HepG2 (cell line): Measurements from ENCODE around the gene STH.

Experiments
- ARID3A ChIP-seq: IDR thresholded peaks from 2 replicates; pipeline ENCODE4 v1.6.1; 2012; ENCODE audit warnings: low read depth, low read length, improper control_type of control experiment
- ATF3 ChIP-seq: sonication (generic); formaldehyde crosslinking; IDR thresholded peaks from 2 replicates; pipeline ENCODE4 v1.4.0; 2020; ENCODE audit warnings: missing genetic modification reagents
- BRCA1 ChIP-seq: sonication (generic); formaldehyde crosslinking; IDR thresholded peaks from 2 replicates; pipeline ENCODE4 v1.4.0; 2020; ENCODE audit warnings: missing genetic modification reagents
- ELF4 ChIP-seq: sonication (generic); formaldehyde crosslinking; IDR thresholded peaks from 2 replicates; pipeline ENCODE4 v1.5.0; 2020; ENCODE audit warnings: missing genetic modification reagents, mild to moderate bottlenecking, moderate library complexity, borderline replicate concordance
- NR2F2 ChIP-seq: IDR thresholded peaks from 2 replicates; pipeline ENCODE4 v1.6.1; 2012; ENCODE audit warnings: low read depth, inconsistent platforms, borderline replicate concordance
- RBAK ChIP-seq: sonication (generic); formaldehyde crosslinking; IDR thresholded peaks from 2 replicates; pipeline ENCODE4 v1.5.1; 2020; ENCODE audit warnings: mild to moderate bottlenecking, missing genetic modification reagents
- STAT5B ChIP-seq: sonication (generic); formaldehyde crosslinking; IDR thresholded peaks from 2 replicates; pipeline ENCODE4 v1.4.0; 2020; ENCODE audit warnings: missing genetic modification reagents
- TCF7L2 ChIP-seq: IDR thresholded peaks from 2 replicates; pipeline ENCODE4 v1.6.1; 2011; ENCODE audit warnings: mild to moderate bottlenecking, low read depth, low read length, moderate library complexity
- ZNF614 ChIP-seq: IDR thresholded peaks from 2 replicates; pipeline ENCODE4 v1.6.1; 2018; ENCODE audit warnings: missing biosample characterization, missing genetic modification reagents, inconsistent platforms, borderline replicate concordance
- TF ChIP-seq, protein P1 (sequence below): sonication (generic); formaldehyde crosslinking; IDR thresholded peaks from 2 replicates; pipeline ENCODE4 v1.5.0; 2020; ENCODE audit warnings: mild to moderate bottlenecking, missing genetic modification reagents, moderate library complexity
- TF ChIP-seq, protein P2 (sequence below): IDR thresholded peaks from 2 replicates; pipeline ENCODE4 v1.6.1; 2012; ENCODE audit warnings: inconsistent platforms
- TF ChIP-seq, protein P3 (sequence below): sonication (generic); formaldehyde crosslinking; IDR thresholded peaks from 2 replicates; pipeline ENCODE4 v1.4.0; 2020; ENCODE audit warnings: missing genetic modification reagents
- TF ChIP-seq, protein P4 (sequence below): IDR thresholded peaks from 2 replicates; pipeline ENCODE4 v1.6.1; 2016; ENCODE audit warnings: control low read depth

DNA sequence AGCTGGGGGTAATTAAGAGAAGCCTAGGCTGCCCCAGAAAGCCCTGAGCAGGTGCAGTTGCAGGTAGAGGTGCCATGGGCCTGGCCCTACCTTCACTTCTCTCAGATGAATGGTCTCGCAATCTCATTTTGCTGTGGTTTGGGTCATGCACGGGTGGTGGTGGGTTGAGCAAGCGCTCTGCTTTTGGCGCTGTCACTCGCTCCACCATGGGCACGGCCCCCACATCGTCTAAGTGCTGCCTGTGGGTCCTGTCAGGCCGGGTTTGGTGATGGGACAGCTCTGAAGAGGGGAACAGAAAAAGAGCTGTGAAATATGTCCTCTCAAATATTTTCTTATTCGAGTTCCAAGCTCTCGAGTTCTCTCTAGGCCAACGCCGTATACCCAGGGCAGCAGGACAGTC lies 39.9 kb downstream of the STH start:
- TF ChIP-seq ELF4 (CRISPR knock-in tag) (no peak), ATF3 (CRISPR knock-in tag) (no peak), NR2F2 (no peak), STAT5B (CRISPR knock-in tag) (no peak), BRCA1 (CRISPR knock-in tag) (no peak), RBAK (CRISPR knock-in tag) (no peak), ARID3A (no peak), TCF7L2 (no peak), ZNF614 (CRISPR knock-in tag) (no peak)
- TF ChIP-seq, protein P1, sequence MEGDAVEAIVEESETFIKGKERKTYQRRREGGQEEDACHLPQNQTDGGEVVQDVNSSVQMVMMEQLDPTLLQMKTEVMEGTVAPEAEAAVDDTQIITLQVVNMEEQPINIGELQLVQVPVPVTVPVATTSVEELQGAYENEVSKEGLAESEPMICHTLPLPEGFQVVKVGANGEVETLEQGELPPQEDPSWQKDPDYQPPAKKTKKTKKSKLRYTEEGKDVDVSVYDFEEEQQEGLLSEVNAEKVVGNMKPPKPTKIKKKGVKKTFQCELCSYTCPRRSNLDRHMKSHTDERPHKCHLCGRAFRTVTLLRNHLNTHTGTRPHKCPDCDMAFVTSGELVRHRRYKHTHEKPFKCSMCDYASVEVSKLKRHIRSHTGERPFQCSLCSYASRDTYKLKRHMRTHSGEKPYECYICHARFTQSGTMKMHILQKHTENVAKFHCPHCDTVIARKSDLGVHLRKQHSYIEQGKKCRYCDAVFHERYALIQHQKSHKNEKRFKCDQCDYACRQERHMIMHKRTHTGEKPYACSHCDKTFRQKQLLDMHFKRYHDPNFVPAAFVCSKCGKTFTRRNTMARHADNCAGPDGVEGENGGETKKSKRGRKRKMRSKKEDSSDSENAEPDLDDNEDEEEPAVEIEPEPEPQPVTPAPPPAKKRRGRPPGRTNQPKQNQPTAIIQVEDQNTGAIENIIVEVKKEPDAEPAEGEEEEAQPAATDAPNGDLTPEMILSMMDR (CRISPR knock-in tag), result no peak
- TF ChIP-seq, protein P2, sequence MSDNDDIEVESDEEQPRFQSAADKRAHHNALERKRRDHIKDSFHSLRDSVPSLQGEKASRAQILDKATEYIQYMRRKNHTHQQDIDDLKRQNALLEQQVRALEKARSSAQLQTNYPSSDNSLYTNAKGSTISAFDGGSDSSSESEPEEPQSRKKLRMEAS, result no peak
- TF ChIP-seq, protein P3, sequence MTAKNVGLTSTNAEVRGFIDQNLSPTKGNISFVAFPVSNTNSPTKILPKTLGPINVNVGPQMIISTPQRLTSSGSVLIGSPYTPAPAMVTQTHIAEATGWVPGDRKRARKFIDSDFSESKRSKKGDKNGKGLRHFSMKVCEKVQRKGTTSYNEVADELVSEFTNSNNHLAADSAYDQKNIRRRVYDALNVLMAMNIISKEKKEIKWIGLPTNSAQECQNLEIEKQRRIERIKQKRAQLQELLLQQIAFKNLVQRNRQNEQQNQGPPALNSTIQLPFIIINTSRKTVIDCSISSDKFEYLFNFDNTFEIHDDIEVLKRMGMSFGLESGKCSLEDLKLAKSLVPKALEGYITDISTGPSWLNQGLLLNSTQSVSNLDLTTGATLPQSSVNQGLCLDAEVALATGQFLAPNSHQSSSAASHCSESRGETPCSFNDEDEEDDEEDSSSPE, result no peak
- TF ChIP-seq, protein P4, sequence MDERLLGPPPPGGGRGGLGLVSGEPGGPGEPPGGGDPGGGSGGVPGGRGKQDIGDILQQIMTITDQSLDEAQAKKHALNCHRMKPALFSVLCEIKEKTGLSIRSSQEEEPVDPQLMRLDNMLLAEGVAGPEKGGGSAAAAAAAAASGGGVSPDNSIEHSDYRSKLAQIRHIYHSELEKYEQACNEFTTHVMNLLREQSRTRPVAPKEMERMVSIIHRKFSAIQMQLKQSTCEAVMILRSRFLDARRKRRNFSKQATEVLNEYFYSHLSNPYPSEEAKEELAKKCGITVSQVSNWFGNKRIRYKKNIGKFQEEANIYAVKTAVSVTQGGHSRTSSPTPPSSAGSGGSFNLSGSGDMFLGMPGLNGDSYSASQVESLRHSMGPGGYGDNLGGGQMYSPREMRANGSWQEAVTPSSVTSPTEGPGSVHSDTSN (CRISPR knock-in tag), result no peak
